Measurements from ENCODE around the gene SEMA4G.
"Not testable (repeated sequence)": the region's sequence is repeated elsewhere in the genome, so short reads cannot be mapped to it uniquely, and the experiment has no call there.

Gene SEMA4G

GRCh38 chr10:100970914-100971811 is 1.9 kb downstream of the SEMA4G start:
- no peak for DNase-seq

GRCh38 chr10:100972115-100972903 is 3.0 kb downstream of the SEMA4G start:
- DNase-seq = no peak

- DNase-seq = no peak
Measured at GRCh38 chr10:100972904-100973535, 3.7 kb downstream of the SEMA4G start.

- not testable (repeated sequence) for DNase-seq
Measured at GRCh38 chr10:100975397-100975796, 6.1 kb downstream of the SEMA4G start.

- no peak for DNase-seq
Measured at GRCh38 chr10:100976906-100977305, 7.6 kb downstream of the SEMA4G start.

- DNase-seq = no peak
Measured at GRCh38 chr10:100977436-100977835, 8.1 kb downstream of the SEMA4G start.

GRCh38 chr10:100978121-100978900 is 9.0 kb downstream of the SEMA4G start:
- DNase-seq = no peak

- no peak for DNase-seq
Measured at GRCh38 chr10:100978901-100979195, 9.5 kb downstream of the SEMA4G start.

- DNase-seq = no peak
Measured at GRCh38 chr10:100979791-100980272, 10.5 kb downstream of the SEMA4G start.

- DNase-seq = no peak
Measured at GRCh38 chr10:100980311-100980710, 11.0 kb downstream of the SEMA4G start.

GRCh38 chr10:100980711-100981110 is 11.4 kb downstream of the SEMA4G start:
- DNase-seq = no peak

GRCh38 chr10:100981178-100981772 is 12.0 kb downstream of the SEMA4G start:
- DNase-seq = no peak

GRCh38 chr10:100982916-100983830 is 13.9 kb downstream of the SEMA4G start:
- no peak for DNase-seq

- DNase-seq = no peak
Measured at GRCh38 chr10:100983868-100984671, 14.8 kb downstream of the SEMA4G start.

- DNase-seq = no peak
Measured at GRCh38 chr10:100984672-100985177, 15.4 kb downstream of the SEMA4G start.

GRCh38 chr10:100985336-100985735 is 16.0 kb downstream of the SEMA4G start:
- DNase-seq = no peak

GRCh38 chr10:100986623-100986951 is 17.3 kb downstream of the SEMA4G start:
- no peak for DNase-seq

GRCh38 chr10:100986952-100987684 is 17.8 kb downstream of the SEMA4G start, which contains the start of the genes MRPL43 and TWNK:
MRPL43 (minus strand) TSS chr10:100987497; CDS start chr10:100987443, 54 bp downstream.
TWNK (plus strand) TSS chr10:100987543; CDS start chr10:100988211, 668 bp downstream.
- DNase-seq = peak; percentile 90

GRCh38 chr10:100987685-100988049 is 18.4 kb downstream of the SEMA4G start:
- no peak for DNase-seq
